ENCODE measurements around the gene USP49.

Gene USP49

GRCh38 chr6:41791305-41791704, 103.9 kb downstream of the USP49 start:
- Histone ChIP-seq H3K36me3 (ENCODE audit: control insufficient read depth, insufficient read depth, low read length) (peaks cover 6% of the 10 kb centered on the region), H3K4me3 (ENCODE audit: low read length) (no peak overlapping the region), H3K4me1 (ENCODE audit: control insufficient read depth, insufficient read depth, low read length) (no peaks in the 10 kb centered on the region), H3K9me3 (ENCODE audit: control insufficient read depth, low read length) (no peaks in the 10 kb centered on the region), H3K27me3 (ENCODE audit: control insufficient read depth, insufficient read depth, low read length) (no peaks in the 10 kb centered on the region), H3K9ac (ENCODE audit: low read length) (no peak overlapping the region)

GRCh38 chr6:41790045-41790444, 105.1 kb downstream of the USP49 start:
- H3K4me1 ChIP-seq (ENCODE audit: control insufficient read depth, insufficient read depth, low read length) = peaks cover 12% of the 10 kb centered on the region
- no peak overlapping the region for H3K9ac ChIP-seq (ENCODE audit: low read length)
- H3K4me3 ChIP-seq (ENCODE audit: low read length) = no peak overlapping the region
- H3K9me3 ChIP-seq (ENCODE audit: control insufficient read depth, low read length) = no peaks in the 10 kb centered on the region
- H3K27me3 ChIP-seq (ENCODE audit: control insufficient read depth, insufficient read depth, low read length) = no peaks in the 10 kb centered on the region
- peaks cover 6% of the 10 kb centered on the region for H3K36me3 ChIP-seq (ENCODE audit: control insufficient read depth, insufficient read depth, low read length)

- H3K4me1 ChIP-seq (ENCODE audit: control insufficient read depth, insufficient read depth, low read length) = peaks cover 19% of the 10 kb centered on the region
- H3K9ac ChIP-seq (ENCODE audit: low read length) = no peak overlapping the region
- no peaks in the 10 kb centered on the region for H3K27me3 ChIP-seq (ENCODE audit: control insufficient read depth, insufficient read depth, low read length)
- H3K9me3 ChIP-seq (ENCODE audit: control insufficient read depth, low read length) = no peaks in the 10 kb centered on the region
- peaks cover 6% of the 10 kb centered on the region for H3K36me3 ChIP-seq (ENCODE audit: control insufficient read depth, insufficient read depth, low read length)
- H3K4me3 ChIP-seq (ENCODE audit: low read length) = no peak overlapping the region
These were observed 105.8 kb downstream of the USP49 start for GRCh38 chr6:41789390-41789724.

GRCh38 chr6:41787219-41787917, 107.8 kb downstream of the USP49 start, which contains the start of gene TOMM6:
TOMM6 (plus strand) TSS chr6:41787694; CDS start chr6:41787698, 4 bp downstream.
- H3K4me1 ChIP-seq (ENCODE audit: control insufficient read depth, insufficient read depth, low read length) = peaks cover 35% of the 10 kb centered on the region
- H3K4me3 ChIP-seq (ENCODE audit: low read length) = peak within 1 kb of the TSS; percentile 95
- H3K27me3 ChIP-seq (ENCODE audit: control insufficient read depth, insufficient read depth, low read length) = no peaks in the 10 kb centered on the region
- H3K36me3 ChIP-seq (ENCODE audit: control insufficient read depth, insufficient read depth, low read length) = peaks cover 6% of the 10 kb centered on the region
- H3K9ac ChIP-seq (ENCODE audit: low read length) = peak within 1 kb of the TSS; percentile 95
- no peaks in the 10 kb centered on the region for H3K9me3 ChIP-seq (ENCODE audit: control insufficient read depth, low read length)

GRCh38 chr6:41786451-41787218, 108.5 kb downstream of the USP49 start:
- peak overlapping the region; percentile 95 for H3K4me3 ChIP-seq (ENCODE audit: low read length)
- H3K9ac ChIP-seq (ENCODE audit: low read length) = peak overlapping the region; percentile 95
- no peaks in the 10 kb centered on the region for H3K27me3 ChIP-seq (ENCODE audit: control insufficient read depth, insufficient read depth, low read length)
- no peaks in the 10 kb centered on the region for H3K9me3 ChIP-seq (ENCODE audit: control insufficient read depth, low read length)
- peaks cover 6% of the 10 kb centered on the region for H3K36me3 ChIP-seq (ENCODE audit: control insufficient read depth, insufficient read depth, low read length)
- H3K4me1 ChIP-seq (ENCODE audit: control insufficient read depth, insufficient read depth, low read length) = peaks cover 39% of the 10 kb centered on the region

GRCh38 chr6:41785689-41786450, 109.3 kb downstream of the USP49 start:
- H3K9me3 ChIP-seq (ENCODE audit: control insufficient read depth, low read length) = no peaks in the 10 kb centered on the region
- peak overlapping the region; percentile 23 for H3K4me3 ChIP-seq (ENCODE audit: low read length)
- peak overlapping the region; percentile 2 for H3K9ac ChIP-seq (ENCODE audit: low read length)
- H3K27me3 ChIP-seq (ENCODE audit: control insufficient read depth, insufficient read depth, low read length) = no peaks in the 10 kb centered on the region
- peaks cover 47% of the 10 kb centered on the region for H3K4me1 ChIP-seq (ENCODE audit: control insufficient read depth, insufficient read depth, low read length)
- peaks cover 6% of the 10 kb centered on the region for H3K36me3 ChIP-seq (ENCODE audit: control insufficient read depth, insufficient read depth, low read length)

- no peaks in the 10 kb centered on the region for H3K9me3 ChIP-seq (ENCODE audit: control insufficient read depth, low read length)
- peaks cover 6% of the 10 kb centered on the region for H3K36me3 ChIP-seq (ENCODE audit: control insufficient read depth, insufficient read depth, low read length)
- peak overlapping the region; percentile 2 for H3K9ac ChIP-seq (ENCODE audit: low read length)
- no peak overlapping the region for H3K4me3 ChIP-seq (ENCODE audit: low read length)
- H3K4me1 ChIP-seq (ENCODE audit: control insufficient read depth, insufficient read depth, low read length) = peaks cover 48% of the 10 kb centered on the region
- H3K27me3 ChIP-seq (ENCODE audit: control insufficient read depth, insufficient read depth, low read length) = no peaks in the 10 kb centered on the region
These were observed 109.9 kb downstream of the USP49 start for GRCh38 chr6:41785254-41785653.

- no peak overlapping the region for H3K4me3 ChIP-seq (ENCODE audit: low read length)
- H3K9me3 ChIP-seq (ENCODE audit: control insufficient read depth, low read length) = no peaks in the 10 kb centered on the region
- H3K27me3 ChIP-seq (ENCODE audit: control insufficient read depth, insufficient read depth, low read length) = no peaks in the 10 kb centered on the region
- H3K36me3 ChIP-seq (ENCODE audit: control insufficient read depth, insufficient read depth, low read length) = peaks cover 6% of the 10 kb centered on the region
- H3K9ac ChIP-seq (ENCODE audit: low read length) = peak overlapping the region; percentile 12
- peaks cover 48% of the 10 kb centered on the region for H3K4me1 ChIP-seq (ENCODE audit: control insufficient read depth, insufficient read depth, low read length)
These were observed 110.5 kb downstream of the USP49 start for GRCh38 chr6:41784581-41785171.

- no peaks in the 10 kb centered on the region for H3K27me3 ChIP-seq (ENCODE audit: control insufficient read depth, insufficient read depth, low read length)
- H3K9me3 ChIP-seq (ENCODE audit: control insufficient read depth, low read length) = no peaks in the 10 kb centered on the region
- H3K9ac ChIP-seq (ENCODE audit: low read length) = no peak overlapping the region
- H3K36me3 ChIP-seq (ENCODE audit: control insufficient read depth, insufficient read depth, low read length) = no peaks in the 10 kb centered on the region
- no peak overlapping the region for H3K4me3 ChIP-seq (ENCODE audit: low read length)
- peaks cover 57% of the 10 kb centered on the region for H3K4me1 ChIP-seq (ENCODE audit: control insufficient read depth, insufficient read depth, low read length)
These were observed 111.9 kb downstream of the USP49 start for GRCh38 chr6:41783106-41783780.

GRCh38 chr6:41781366-41781730, 113.8 kb downstream of the USP49 start:
- peak overlapping the region; percentile 60 for H3K9ac ChIP-seq (ENCODE audit: low read length)
- H3K4me1 ChIP-seq (ENCODE audit: control insufficient read depth, insufficient read depth, low read length) = peaks cover 57% of the 10 kb centered on the region

GRCh38 chr6:41780551-41781365, 114.4 kb downstream of the USP49 start, which contains the start of gene PRICKLE4:
PRICKLE4 (plus strand) TSS chr6:41780782; CDS start chr6:41783474, 2,692 bp downstream.
- Histone ChIP-seq H3K4me3 (ENCODE audit: low read length) (peak within 1 kb of the TSS; percentile 73), H3K36me3 (ENCODE audit: control insufficient read depth, insufficient read depth, low read length) (no peaks in the 10 kb centered on the region), H3K9me3 (ENCODE audit: control insufficient read depth, low read length) (no peaks in the 10 kb centered on the region), H3K4me1 (ENCODE audit: control insufficient read depth, insufficient read depth, low read length) (peaks cover 55% of the 10 kb centered on the region), H3K27me3 (ENCODE audit: control insufficient read depth, insufficient read depth, low read length) (no peaks in the 10 kb centered on the region), H3K9ac (ENCODE audit: low read length) (peak within 1 kb of the TSS; percentile 73)

More at GRCh38 chr6:41781366-41781730, 113.8 kb downstream of the USP49 start:
- Histone ChIP-seq H3K36me3 (ENCODE audit: control insufficient read depth, insufficient read depth, low read length) (no peaks in the 10 kb centered on the region), H3K27me3 (ENCODE audit: control insufficient read depth, insufficient read depth, low read length) (no peaks in the 10 kb centered on the region), H3K4me3 (ENCODE audit: low read length) (peak overlapping the region; percentile 73), H3K9me3 (ENCODE audit: control insufficient read depth, low read length) (no peaks in the 10 kb centered on the region)

All from mucosa of stomach (tissue), 1 donor.